ENCODE data around the gene GMPS. TPM values are rescaled to one million over a fixed set of nuclear protein-coding genes. Genes with fewer than 3 reads are reported as not detected.
"Not testable (repeated sequence)": the region's sequence is repeated elsewhere in the genome, so short reads cannot be mapped to it uniquely, and the experiment has no call there.

GMPS gene
- total RNA-seq, 1 donor = 52.2 TPM

GRCh38 chr3:155852341-155852740 lies 18.1 kb upstream of the GMPS start:
- H3K4me3 ChIP-seq (ENCODE audit: low read depth, low read length) = peak overlapping the region; percentile 79
- no peak for TF ChIP-seq CTCF (IDR thresholded peaks at IDR 0.05; ENCODE audit: insufficient read depth, low read depth, low read length)
- no peak for DNase-seq (ENCODE audit: low read depth)

- TF ChIP-seq CTCF (IDR thresholded peaks at IDR 0.05; ENCODE audit: insufficient read depth, low read depth, low read length) = no peak
Measured at GRCh38 chr3:155853214-155854140, 17.0 kb upstream of the GMPS start.

GRCh38 chr3:155854141-155854940 lies 16.1 kb upstream of the GMPS start, which contains the start of gene SLC33A1:
SLC33A1 (minus strand) TSS chr3:155854427; CDS start chr3:155853997, 430 bp downstream.
- TF ChIP-seq CTCF (IDR thresholded peaks at IDR 0.05; ENCODE audit: insufficient read depth, low read depth, low read length) = no peak
- H3K4me3 ChIP-seq (ENCODE audit: low read depth, low read length) = peak within 1 kb of the TSS; percentile 79
- DNase-seq (ENCODE audit: low read depth) = peak; percentile 100

More at GRCh38 chr3:155853214-155854140, 17.0 kb upstream of the GMPS start:
- H3K4me3 ChIP-seq (ENCODE audit: low read depth, low read length) = peak overlapping the region; percentile 79
- peak; percentile 30 for DNase-seq (ENCODE audit: low read depth)

GRCh38 chr3:155859859-155860258 lies 10.6 kb upstream of the GMPS start:
- no peak overlapping the region for H3K4me3 ChIP-seq (ENCODE audit: low read depth, low read length)
- TF ChIP-seq CTCF (IDR thresholded peaks at IDR 0.05; ENCODE audit: insufficient read depth, low read depth, low read length) = peak; percentile 29
- DNase-seq (ENCODE audit: low read depth) = peak; percentile 31

GRCh38 chr3:155860424-155860823 lies 10.0 kb upstream of the GMPS start:
- H3K4me3 ChIP-seq (ENCODE audit: low read depth, low read length); DNase-seq (ENCODE audit: low read depth): not testable (repeated sequence)

- peak; percentile 3 for DNase-seq (ENCODE audit: low read depth)
- TF ChIP-seq CTCF (IDR thresholded peaks at IDR 0.05; ENCODE audit: insufficient read depth, low read depth, low read length) = no peak
- H3K4me3 ChIP-seq (ENCODE audit: low read depth, low read length) = no peak overlapping the region
Measured at GRCh38 chr3:155861476-155862183, 8.8 kb upstream of the GMPS start.

- H3K4me3 ChIP-seq (ENCODE audit: low read depth, low read length) = not testable (repeated sequence)
- peak; percentile 55 for DNase-seq (ENCODE audit: low read depth)
Measured at GRCh38 chr3:155862290-155862982, 8.0 kb upstream of the GMPS start.

Measured in fibroblast of villous mesenchyme (primary cell).